ENCODE measurements around the gene METTL15.
"Not testable (repeated sequence)": the region's sequence is repeated elsewhere in the genome, so short reads cannot be mapped to it uniquely, and the experiment has no call there.

METTL15 gene

DNA sequence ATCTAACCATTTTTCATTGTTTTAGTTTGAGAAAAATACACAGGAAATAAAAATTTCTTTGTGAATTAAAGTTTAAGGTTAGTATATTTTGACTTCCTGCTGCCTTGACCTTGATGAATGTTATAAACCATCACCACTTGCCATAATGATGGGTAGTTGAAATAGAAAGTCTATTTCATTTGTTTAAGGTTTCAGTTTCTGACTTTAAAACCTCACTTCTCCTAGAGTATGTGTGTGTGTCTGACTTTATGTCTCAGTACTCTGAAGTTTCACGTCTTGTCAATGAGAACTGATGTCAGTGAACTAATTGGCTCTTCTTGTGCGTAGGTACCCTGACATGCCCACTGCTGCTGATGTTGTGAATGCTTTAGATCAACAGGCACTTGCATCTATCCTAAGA, 188.2 kb downstream of the METTL15 start:
- no peak for DNase-seq (ENCODE audit: low read depth)

DNA sequence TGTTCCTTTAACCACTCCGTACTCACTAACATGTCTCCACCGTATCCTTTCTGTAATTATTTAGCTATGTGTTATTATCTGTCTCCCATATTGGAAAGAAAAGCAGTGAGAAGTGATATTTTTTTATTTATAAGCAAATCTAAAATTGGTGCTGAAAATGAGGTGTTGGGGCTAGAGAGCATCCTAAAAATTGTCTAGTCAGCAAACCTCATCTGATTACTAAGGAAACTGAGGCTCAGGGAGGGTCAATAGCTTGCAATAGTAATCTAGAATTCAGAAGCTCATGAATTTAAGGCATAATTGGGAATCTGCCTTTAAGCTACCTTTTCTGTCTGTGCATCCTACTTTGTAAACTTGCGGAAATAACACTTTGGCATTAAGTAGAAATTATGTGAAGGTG, 190.0 kb downstream of the METTL15 start:
- DNase-seq (ENCODE audit: low read depth), result no peak

DNA sequence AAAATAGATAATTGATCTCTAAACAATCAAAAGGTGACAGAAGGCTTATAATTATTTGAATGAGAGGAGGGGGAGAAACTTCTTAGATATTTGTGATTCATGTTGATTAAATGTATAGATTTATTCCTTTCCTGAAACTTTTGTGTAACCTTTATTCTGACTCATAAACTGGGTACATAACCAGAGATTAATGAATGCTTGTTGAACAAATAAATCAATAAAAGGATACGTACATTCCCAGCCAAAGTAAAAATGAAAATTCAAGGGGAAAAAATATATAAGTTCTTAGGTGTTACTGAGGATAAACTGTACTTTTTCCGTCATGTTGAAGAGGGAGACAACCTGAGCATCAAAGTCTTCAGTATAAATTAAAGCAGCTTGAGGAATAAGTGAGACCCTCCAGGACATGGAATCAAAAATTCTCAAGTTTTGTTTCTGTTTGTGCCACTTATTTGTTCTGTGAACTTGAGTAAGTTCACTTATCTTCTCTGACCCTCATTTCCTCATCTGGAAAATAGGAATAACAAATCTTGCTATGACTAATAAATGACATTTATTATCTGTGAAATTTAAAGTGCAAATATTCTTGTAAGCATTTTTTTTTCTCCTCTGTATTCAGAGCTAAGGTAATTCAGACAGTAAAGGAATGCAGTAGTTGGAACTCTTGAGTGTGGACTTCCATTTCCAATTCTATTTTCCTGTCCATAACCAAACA, 195.4 kb downstream of the METTL15 start:
- DNase-seq (ENCODE audit: low read depth), result no peak

DNA sequence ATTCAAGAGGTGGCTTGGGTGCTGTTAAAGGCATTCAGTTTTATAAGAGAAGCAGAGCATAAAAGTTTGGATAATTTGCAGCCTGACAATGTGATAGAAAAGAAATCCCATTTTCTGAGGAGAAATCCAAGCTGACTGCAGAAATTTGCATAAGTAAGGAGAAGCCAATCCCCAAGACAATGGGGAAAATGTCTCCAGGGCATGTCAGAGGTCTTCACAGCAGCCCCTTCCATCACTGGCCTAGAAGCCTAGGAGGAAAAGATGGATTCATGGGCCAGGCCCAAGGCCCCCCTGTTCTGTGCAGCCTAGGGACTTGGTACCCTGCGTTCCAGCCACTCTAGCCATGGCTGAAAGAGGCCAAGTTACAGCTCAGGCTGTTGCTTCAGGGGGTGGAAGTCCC, 207.3 kb downstream of the METTL15 start:
- no peak for DNase-seq (ENCODE audit: low read depth)

DNA sequence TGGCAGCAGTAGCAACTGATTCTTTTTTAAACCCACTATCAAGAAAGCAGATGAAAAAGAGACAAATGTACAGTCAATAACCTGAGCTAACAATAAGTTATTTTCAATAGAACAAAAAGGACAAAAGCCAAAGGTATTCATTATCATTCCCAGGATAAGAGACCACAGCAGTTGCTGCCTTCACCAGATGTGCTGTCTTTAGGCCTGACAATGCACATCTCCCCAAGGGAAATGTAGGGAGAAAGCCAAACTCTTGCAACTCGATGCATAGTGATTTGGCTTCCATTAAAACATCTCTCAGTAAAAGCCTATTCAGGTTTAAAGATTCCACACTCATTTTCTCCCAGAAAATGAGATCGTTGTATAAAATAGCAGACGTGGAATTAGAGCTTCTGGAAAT, 210.7 kb downstream of the METTL15 start:
- no peak for DNase-seq (ENCODE audit: low read depth)

DNA sequence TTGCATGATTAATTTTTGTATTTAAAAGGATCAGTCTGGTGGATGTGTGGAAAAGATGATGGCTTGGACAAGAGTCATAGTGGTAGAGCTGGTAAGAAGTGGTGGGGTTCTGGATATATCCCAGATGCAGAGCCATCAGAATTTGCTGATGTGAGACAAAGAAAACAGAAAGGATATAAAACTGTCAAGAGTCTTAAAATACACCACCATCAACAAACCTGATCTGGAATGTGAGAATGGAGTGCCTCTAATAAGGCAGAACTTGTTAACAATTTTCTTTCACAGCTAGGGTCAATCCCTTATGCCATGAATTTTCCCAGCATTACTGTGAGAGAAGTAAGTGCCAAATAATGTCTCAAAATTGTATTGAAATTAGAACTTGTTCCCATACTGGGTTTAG, 215.4 kb downstream of the METTL15 start:
- DNase-seq (ENCODE audit: low read depth), result no peak

DNA sequence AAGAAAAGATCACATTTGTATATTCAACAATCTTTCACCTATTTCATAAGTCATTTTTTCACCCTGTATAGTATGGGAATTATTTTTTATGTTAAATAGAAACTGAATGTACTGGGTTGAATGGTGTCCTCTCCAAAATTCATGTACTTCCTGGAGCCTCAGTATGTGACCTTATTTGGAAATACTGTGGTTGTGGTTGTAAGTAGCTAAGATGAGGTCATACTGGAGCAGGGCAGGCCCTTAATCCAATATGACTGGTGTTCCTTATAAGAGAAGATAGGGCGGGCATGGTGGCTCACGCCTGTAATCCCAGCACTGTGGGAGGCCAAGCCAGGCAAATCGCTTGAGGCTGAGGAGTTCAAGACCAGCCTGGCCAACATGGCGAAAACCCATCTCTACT, 224.2 kb downstream of the METTL15 start:
- DNase-seq (ENCODE audit: low read depth), result not testable (repeated sequence)

DNA sequence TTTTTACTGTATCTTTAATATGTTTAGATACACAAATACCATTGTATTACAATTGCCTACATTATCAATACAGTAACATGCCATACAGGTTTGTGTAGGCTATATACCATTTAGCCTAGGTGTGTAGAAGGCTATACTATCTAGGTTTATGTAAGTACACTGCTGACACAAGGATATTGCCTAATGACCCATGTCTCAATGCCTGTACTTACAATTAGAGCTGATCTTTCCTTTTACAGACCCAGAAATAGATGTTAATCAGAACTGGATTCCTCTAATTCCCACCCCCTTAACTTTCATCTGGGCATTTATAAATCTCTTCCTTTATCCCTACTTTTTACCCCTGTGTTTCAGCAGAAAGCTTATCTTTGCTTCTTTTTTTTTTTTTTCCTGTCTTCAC, 229.5 kb downstream of the METTL15 start:
- no peak for DNase-seq (ENCODE audit: low read depth)

DNA sequence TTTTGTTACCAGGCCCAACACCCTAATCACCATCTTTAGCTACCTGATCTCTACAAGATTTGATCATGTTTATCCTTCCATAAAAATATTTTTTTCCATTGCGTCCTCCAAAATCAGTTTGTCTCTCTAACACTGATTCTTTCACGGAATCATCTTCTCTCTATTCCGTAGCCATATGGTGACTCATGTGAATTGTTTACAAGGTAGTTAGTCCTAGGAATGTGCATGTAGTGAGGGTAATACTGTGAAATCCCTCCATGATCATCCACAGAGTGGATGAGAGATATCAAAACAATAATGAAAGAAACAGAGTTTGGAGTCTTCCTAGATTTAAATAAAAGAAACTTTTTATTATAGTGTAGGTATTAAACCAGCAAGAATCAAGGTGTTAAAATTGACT, 230.2 kb downstream of the METTL15 start:
- DNase-seq (ENCODE audit: low read depth), result no peak

DNA sequence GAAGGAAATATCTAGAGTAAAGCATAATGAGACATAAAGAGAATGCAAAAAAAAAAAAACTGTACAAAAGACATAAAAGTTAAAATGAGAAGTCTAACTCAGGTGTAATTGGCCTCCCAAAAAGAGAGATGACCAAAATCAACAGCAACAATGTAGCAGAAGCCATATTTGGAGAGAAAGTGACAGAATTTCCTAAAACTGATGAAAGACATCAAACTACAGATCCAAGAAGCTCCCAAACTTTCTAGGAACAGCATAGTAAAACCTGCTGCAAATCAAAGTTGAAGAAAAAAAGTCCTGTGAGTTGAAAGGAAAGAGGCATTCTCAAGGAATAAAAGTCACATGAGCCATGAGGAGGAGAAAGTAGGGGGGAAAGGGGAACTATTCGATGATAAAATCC, 231.3 kb downstream of the METTL15 start:
- DNase-seq (ENCODE audit: low read depth), result no peak

DNA sequence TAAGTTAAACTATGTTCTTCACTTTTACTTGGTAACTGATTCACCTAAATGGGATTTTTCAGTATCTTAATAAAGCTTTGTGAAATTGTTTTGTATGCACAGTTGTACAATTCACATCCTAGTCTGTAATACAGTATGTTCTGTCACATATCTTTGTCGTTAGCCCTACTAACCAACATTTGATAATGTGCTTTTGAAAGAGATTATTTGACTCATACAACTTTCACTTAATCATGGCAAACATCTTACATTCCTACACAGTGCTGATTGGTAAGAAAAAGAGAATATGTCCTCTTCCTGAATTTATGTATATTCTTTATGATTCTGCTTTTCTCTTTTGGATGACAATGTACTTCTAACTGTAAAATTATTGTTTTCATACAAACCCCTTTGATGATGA, 234.5 kb downstream of the METTL15 start:
- DNase-seq (ENCODE audit: low read depth), result no peak

DNA sequence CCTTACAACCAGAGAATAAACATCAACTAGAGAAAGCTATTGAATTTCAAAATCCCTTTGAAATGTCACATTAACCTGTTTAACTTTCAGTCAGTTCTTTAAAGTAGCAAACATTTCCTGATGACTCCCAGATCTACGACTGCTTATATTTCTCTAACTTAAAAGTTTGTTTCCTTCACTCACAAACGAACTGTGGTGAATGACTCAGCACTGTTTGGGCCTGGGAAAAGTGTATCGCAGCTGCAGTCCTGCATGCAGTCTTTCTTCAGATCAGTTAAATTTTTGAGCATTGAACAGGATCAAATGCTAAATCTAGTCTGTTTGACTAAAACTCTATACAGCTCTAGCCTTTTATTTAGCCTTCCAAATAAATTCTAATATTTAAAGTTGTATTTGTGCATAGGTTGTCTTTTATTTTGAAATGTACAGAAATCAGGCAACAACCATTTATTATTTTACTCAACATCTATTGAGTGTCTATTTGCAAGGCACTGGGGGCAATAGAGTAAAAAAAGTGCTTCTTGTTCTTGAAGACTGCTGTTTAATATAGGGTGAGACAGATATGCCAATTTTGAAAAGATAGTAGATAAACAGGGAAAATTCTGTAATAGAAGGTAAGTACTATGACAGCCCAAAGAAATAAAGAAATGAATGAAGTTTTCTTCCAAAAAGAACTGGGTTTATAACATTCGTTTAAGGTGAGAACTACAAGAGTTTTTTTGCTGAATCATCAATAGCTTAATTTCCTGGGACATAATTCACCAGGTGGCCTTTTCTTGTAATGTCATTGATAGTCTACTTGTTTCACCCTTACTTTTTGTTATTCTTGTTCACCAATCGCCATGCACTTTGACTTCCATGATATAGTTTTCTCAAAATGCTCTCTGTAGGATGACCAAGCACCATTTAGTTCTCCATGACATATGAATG, 235.4 kb downstream of the METTL15 start:
- no peak for DNase-seq (ENCODE audit: low read depth)

DNA sequence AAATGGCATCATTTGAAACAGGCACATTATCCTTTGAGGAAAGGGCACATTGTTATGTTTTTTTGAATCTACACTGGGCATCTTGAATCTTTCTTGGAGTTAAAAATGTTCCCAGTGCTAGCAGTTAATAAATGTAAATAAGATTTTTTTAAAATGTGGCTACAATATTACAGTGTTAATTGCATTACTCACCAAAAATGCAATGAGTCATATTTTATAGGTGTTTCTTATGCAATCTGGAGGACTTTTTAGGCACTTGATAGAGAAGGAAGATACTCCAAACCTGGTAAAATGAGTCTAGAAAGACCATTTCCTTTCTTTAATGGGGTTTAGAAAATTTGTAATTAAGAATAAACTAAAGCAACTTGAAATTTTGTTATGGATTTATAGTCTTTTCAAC, 238.0 kb downstream of the METTL15 start:
- DNase-seq (ENCODE audit: low read depth), result no peak

DNA sequence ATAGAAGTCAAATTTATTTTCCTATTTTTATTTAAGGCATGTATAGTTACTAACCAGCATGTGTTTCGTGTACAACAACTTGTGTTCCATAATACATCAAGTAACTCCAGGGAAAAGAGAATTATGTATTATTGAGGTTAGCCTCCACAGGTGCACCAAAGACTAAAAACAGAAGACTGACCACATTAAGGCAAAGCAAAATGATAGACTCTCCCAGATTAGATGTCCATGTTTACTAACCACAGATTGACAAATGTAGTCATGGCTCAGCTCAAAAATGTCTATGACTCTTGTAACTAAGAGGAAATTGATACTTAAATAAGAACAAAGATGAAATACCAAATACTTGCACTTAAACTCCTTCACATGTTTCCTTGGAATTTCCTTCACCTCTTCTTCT, 238.5 kb downstream of the METTL15 start:
- DNase-seq (ENCODE audit: low read depth), result no peak

DNA sequence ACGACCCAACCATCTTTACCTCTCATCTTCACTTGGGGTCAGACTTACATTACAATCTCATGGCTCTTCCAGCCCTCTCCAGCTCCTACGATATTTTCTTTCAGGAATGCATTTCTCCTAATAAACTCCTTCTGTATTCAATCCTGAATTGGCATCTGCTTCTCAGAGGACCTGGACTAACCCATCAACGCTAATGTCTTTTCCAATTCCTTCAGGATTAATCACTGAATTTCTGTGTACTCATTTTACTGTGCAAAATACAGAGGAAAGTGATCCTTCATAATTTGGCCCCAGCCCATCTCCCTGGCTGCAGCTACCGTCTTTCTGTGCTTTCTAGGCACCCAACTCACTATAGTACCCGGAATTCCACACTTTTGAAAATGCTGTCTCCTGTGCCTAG, 239.2 kb downstream of the METTL15 start:
- DNase-seq (ENCODE audit: low read depth), result no peak

DNA sequence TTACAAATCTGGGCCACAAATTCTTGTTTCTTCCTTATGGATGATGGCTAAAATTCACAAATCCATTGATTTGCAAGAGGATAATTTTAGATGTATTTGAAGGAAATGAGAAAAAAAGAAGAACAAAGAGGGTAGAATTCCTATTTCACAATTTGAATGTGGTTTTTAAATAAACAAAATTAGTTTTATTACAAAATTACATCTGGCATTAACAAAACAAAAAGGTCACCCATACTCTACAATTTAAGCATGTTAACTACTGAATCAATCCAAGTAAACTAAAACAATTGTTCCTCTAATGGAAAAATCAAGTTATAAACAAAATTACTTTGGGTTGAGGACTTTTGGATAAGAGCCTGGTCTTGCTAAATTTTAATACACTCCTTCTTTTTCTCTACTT, 242.0 kb downstream of the METTL15 start:
- DNase-seq (ENCODE audit: low read depth), result no peak

DNA sequence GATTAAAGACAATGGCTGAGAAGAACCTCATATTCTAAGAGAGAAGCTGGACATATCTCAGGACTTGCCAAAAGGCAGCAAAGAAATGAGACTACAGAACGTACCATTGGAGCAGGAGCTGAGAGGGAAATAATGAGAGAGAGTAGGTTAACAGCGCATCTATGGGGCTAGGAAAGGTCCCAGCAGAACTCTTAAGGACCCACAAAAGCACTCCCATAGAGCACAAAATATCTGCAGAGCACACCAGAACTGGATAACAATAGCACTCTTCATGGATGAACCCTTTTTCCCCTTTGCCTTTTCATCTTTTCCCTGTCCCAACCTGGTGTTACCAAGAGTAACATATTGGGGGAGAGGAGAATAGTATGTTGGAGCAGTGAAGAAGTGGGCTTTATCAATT, 245.8 kb downstream of the METTL15 start:
- DNase-seq (ENCODE audit: low read depth), result no peak

DNA sequence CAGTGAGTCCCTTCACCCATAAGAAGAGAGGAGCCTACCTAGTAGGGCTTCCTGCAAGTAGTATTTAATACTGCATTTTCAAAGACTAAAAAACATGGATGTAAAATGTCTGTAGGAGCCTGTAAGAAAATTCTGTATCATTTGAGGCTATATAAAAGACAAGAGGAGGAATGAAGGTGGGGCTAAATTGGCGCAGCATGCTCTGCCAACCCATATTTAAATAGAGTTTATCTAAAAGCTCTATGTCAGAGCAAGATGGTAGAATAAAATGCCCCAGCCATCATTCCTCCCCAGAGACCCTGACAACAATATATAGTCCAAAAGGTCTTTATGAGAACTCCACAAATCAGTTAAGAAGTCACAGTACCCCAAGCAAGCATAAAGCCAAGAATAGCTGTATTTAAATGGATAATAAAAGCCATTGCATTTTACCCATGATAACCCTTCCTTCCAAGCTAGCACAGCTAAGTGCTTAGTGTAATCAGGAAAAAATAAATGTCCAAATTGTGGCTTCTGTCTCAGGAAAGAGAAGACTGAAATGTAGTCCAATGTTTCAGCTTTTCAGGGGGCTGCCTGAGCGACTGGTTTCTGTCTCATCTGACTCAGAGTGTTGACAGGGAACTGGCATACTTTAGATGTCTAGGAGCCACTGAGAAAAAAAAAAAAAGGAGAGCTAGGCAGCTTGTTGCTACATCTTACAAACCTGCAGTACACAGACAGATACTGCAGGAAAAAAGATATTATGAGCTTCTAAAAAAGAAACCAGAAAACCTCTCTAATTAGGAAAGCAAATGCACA, 258.6 kb downstream of the METTL15 start:
- no peak for DNase-seq (ENCODE audit: low read depth)

DNA sequence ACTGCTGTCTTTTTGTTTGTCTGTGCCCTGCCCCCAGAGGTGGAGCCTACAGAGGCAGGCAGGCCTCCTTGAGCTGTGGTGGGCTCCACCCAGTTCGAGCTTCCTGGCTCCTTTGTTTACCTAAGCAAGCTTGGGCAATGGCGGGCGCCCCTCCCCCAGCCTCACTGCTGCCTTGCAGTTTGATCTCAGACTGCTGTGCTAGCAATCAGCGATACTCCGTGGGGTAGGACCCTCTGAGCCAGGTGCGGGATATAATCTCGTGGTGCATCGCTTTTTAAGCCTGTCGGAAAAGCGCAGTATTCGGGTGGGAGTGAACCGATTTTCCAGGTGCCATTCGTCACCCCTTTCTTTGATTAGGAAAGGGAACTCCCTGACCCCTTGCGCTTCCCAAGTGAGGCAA, 269.9 kb downstream of the METTL15 start:
- DNase-seq (ENCODE audit: low read depth), result not testable (repeated sequence)

Measured in stimulated activated CD4-positive, alpha-beta T cell treated with anti-CD3 and anti-CD28 coated beads, Interleukin-2, amount 100 ng/mL, for 4 hours (primary cell).